HG03066 (cell line): ENCODE results near the gene CALY.

ENCODE experiments used
- ATAC-seq: cut with Tn5 transposase; IDR thresholded peaks from one replicate; pipeline ENCODE4 v1.9.1; 2021; ENCODE audit warnings: low read depth; ENCODE audit not compliant: unreplicated experiment

CALY gene

DNA sequence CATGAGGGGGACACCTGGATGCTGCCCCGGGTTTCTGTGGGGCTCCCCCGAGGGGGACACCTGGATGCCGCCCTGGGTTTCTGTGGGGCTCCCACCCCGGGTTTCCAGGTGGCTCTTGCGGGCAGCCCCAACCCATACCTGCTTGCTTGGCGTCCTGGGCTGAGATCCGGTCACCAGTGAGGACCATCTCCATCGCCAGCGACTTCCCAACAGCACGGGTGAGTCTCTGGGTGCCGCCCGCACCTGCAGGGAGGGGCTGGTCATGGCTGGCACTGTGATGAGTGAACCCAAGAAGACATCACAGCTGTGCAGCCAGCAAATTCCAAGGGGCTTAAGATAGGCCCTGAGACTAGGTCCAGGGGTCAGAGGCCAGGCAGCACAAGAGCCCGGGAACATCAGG lies 30.1 kb upstream of the CALY start:
- ATAC-seq, result no peak

DNA sequence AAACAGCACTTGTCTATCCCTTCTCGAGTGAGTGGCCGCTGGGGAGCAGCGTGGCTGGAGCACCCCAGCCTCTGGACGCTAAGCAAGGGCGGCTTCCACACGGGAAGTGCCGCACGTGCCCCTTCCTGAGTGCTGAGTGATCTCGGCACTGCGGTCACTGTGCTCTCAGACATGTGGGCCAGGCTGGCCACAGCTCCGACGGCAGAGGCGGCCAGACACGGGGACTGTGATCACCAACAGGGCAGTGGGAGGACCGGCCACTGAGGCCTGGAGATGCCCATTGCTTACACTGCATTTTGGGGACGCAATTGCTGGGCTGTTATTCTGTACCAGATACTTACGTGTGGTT lies 29.4 kb upstream of the CALY start:
- no peak for ATAC-seq

DNA sequence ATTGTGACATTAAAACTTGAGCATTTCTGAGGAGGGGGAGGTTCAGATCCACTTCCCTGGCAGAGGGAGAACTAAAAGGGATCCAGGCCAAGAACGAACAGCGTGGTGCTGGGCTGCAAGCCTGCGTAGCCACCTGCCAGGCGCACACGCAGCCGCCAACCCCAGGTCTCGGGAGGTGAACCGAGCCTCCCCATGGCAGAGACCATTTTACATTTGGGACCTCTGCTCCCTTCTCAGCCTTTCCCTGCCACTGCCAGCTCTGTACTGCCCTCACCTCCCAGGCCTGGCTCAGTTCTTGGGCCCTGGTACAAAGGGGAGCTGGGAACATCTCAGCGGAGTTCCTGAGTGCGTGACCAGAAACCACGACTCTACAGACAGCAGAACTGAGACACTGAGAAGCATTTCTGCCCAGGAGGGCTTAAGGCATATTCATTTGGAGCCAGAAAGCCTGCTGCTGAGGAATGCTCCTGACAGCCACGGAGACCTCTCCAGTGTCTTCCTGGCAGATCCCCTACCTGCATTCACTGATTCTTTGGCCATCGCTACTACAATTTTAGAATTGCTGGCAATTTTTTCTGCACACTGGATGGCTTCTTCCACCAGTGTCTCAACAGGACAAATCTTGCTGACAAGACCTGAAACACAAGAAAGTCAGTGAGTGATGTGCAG lies 28.9 kb upstream of the CALY start:
- ATAC-seq, result no peak

DNA sequence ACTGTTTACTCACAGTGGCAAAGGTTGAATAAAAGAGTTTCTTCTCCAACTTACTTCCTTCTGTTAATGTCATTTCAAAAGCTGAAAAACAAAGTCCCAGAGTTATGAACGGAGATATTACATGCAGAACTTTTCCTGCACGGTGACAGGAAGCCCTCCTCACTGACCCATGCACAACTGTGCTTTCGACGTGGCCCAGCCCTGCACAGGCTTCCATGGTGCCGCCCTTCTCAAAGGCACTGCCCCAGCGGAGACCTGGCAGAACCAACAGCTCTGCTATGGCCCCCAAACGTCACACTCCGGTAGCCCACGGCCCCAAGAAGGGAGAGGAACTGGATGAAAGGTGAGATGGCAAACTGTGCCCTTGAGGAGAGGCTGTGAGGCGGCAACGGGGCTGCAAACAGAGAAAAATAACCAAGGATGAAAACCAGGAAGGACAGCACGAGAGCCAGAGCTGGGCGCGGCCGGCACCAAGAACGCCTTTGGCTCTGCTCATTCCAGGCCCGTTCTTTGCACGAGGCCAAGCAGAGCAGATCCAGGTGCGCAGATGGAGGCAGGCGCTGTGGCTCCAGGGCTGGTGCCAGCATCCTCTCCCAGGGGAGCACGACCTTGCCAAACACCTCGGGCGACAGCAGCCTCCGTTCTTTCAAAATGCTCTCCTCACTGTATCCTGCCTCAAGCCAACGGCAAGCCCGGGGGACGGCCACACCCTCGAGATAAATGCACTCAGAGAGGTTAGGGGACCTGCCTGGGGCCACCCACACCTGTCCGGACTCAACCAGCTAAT lies 28.1 kb upstream of the CALY start:
- ATAC-seq, result no peak

DNA sequence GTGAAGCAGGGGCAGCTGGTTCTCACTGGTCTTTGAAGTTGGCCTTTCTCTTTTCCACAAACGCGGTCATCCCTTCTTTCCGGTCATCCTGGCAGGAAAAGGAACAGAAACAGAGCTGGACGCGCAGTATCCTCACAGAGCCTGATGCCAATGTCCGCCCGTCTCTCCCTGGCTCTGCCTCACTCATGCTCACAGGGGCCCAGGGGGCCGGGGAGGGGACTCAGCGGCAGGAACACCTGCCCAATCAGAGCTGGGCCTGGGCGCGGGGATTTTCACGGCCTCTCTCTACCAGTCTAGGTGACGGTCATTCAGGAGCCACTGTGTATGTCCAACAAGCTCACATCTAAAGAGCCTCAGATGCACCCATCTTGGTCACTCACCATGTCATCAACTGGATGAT lies 26.1 kb upstream of the CALY start:
- no peak for ATAC-seq

DNA sequence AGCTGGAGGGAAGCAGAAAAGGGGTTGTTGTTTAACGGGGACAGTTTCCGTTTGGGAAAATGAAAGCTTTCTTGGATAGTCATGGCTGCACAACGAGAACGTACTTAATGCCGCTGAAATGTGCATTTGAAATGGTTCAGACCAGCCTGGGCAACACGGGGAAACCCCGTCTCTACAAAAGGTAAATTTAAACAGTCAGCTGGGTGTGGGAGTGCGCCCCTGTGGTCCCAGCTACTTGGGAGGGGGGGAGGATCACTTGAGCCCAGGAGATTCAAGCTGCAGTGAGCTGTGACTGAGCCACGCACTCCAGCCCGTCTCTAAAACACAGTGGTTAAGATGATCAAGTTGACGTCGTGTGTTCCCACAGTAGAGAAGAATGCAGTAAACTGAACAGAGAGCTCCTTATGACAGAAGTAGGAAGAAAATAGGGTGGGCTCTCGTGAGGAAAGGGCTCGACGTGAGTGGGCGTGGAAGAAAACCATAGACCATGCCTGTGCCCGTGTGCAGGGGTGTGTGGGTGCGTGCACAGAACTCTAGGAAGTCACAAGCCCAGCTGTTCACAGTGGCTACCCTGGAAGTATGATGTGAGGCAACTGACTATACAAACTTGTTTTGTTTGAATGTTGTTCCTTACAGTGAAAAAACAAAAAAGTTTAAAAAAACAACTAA lies 25.2 kb upstream of the CALY start:
- no peak for ATAC-seq

DNA sequence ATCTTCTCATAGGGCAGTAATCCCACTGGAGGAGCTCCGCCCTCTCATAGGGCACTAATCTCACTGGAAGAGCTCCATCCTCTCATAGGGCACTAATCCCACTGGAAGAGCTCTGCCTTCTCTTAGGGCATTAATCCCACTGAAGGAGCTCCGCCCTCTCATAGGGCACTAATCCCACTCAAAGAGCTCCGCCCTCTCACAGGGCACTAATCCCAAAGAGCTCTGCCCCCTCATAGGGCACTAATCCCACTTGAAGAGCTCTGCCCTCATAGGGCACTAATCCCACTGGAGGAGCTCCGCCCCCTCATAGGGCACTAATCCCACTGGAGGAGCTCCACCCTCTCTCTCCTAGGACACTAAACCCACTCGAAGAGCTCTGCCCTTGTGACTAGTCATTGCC lies 24.5 kb upstream of the CALY start:
- no peak for ATAC-seq

DNA sequence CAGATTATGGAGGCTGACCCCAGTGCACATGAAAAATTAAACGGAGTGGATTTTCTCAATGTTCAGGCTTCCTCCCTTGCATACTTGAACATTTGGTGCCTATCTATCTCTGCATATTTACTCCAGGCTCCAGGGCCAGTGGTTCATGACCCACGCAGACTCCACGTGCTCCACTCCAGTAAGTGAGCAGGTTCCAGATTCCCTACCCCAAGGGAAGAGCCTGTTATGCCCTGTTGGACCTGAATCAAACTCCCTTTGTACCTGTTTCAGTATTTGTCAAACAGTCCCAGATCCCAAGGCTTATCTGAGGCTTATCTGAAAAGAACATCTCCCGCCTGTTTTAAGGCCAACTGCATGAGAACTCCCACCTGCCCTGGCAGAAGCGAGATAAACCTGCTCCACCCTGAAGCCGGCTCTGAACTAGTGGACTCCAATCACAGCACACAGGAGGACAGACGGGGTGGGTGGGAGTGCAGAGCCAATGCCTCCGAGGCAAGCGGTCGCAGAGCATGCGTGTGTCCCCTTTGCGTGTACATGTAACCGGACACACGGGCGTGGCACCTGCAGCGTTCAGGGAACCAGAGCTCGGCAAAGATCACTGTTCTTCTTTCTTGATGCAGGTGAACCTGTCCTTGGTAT lies 23.4 kb upstream of the CALY start:
- no peak for ATAC-seq

DNA sequence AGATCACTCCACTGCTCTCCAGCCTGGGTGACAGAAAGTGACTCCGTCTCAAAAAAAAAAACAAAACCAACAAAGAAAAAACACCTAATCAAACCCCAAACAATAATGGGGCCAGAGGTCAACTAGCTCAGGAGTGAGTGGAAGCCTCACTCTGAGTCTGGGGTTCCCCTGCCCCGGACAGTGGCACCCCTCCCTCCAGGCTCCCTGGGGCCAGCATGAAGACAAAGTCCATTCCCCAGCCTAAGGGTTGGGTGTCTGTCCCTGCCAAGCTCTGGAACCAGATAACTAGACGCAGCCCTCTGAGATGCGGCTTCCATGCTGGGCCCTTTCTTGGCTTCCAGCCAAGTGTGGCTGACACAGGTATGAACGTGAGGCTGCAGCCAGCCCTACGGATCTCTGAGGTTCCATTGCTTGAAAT lies 22.9 kb upstream of the CALY start:
- no peak for ATAC-seq

DNA sequence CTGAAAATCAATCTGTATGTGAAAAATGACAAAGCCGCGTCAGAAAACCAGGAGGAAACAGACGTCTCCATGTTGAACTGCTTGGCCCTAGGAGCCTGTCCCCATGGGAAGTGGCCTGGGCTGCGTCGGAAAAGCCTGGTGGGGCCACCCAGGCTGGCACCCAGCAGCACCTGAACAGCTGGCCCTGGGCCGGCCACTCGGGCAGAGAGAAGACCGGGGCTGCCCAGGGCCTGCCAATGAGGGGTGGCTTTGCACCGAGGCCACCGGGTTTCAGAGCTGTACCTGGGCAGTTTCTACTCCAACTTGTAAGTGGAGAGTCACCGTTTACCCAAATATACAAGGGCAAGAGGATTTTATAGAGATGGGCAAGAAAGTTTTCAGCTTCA lies 22.2 kb upstream of the CALY start:
- ATAC-seq, result no peak

DNA sequence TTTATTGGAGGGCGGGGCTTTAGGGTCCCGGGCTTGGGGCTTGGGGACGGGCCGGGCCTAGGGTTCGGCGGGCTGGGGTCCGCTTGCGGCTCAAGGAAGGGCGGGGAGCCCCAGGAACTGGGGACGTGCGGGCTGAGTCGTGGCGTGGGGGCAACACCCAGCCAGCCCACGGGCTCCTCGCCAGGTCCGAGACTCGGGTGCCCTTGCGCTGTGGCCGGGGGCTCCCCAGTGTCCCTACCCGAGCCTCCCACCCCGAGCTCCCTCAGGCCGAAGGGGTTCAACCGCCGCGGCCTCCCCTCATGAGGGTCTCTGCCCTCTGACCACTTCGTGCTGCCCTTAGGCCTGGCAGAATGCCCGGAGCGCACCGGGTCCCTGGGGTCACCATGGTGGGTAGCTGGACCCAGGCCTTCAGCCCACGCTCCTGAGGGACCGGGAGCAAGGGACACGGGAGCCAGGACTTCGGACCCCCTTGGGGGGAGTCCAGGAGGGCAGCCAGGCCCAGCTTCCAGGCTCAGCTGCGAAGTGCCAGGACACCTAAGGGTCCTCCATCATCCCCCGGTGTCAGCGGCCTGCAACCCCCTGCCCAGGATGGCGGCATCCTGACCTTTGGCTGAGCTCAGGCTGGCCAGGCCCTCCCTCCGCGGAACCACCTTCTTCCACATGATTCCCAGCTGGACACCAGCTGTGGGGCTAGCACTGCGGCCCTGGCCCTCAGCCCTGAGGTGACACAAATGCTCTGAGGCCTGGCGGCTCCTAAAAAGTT lies 21.6 kb upstream of the CALY start:
- no peak for ATAC-seq

DNA sequence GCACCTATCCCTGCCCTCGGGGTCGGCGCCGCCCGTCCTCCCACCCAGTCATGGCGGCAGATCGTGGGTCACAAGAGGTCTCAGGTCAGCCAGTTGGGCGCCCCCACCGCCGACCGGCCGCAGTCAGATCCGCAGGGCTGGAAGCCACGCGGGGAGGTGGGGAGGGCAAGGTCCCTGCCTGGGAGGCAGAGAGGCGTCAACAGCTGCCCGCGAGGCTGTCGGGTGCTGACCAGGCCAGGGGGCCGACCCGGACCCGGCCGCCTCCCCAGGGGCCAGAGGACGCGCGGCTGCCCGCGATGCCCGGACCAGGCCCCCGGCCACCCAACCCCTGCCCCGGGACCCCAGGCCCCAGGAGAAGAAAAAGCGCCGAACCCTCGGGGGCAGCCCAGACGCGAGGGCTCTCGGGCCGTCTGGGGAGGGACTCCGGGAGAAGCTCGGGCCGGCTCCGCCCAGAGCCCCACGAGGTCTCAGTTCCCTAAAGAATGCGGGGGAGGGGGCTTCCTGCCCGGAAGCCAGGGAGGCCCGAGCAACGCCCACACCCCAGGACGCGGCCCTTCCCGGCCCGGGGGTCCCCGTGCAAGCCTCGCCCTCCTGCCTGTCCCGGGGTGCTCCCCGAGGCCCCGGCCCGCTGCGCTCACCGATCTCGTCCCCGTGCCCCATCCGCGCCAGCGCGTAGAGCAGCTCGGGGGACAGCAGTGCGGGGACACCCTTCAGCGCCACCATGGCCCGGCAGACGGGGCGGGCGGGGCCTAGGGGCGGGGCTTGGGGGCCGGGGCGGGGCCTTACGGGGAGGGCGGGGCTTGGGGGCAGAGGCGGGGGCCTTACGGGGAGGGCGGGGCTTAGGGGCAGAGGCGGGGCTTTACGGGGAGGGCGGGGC lies 20.8 kb upstream of the CALY start, which contains the start of gene FUOM:
FUOM (minus strand) TSS at position 735 of the 877 bp plus-strand sequence; CDS start at position 723, 12 bp downstream.
- ATAC-seq, result peak; percentile 70

DNA sequence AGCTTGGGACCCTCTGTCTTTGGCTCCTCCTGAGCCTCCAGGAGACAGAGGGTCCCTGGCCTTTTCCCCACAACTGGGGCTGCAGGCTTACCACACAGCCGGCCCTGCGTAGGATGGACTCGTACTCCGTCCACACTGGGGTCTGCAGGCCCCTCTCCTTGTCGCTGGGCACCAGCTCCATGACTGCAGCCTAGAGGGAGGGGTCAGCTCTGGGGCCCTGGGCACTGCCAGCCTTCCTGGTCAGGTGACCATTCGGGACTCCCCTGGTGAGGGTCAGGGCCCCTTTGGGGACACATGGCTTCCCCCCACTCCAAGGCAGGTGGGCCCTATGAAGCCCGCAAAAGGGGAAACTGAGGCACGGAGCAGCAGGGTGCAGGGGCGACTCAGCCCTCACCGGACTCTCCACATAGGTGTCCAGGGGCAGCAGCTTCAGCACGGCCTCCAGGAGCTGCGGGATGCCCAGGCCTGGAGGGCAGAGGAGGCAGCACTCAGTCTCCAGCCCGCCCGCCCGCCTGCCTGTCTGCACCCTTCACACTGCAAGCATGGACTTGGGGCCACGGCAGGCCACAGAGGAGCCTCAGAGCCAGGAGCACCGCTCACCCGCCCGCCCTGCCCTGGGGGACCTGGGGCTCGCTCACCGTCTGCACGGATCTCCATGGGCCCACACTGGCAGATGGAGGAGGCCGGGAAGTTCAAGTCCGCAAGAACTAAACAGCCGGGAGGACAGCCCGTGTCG lies 20.0 kb upstream of the CALY start:
- no peak for ATAC-seq

DNA sequence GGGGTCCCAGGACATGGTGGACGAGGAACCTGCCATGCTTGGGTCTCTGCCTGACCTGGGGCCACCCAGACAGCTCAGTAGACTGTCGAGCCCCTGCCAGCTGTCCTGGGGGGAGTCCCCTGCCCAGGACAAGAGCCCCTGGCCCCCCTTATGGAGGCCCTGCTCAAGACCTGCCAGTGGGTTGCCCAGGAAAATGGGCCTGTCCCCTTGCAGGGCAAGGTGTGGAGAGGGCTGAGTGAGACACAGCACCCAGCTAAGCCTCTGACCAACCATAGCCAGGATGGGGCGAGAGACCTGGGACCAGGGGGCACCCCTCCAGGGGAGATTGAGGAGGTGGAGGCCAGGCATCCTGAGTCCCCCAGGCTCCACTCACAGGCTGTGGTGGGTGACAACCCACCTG lies 19.3 kb upstream of the CALY start:
- no peak for ATAC-seq

DNA sequence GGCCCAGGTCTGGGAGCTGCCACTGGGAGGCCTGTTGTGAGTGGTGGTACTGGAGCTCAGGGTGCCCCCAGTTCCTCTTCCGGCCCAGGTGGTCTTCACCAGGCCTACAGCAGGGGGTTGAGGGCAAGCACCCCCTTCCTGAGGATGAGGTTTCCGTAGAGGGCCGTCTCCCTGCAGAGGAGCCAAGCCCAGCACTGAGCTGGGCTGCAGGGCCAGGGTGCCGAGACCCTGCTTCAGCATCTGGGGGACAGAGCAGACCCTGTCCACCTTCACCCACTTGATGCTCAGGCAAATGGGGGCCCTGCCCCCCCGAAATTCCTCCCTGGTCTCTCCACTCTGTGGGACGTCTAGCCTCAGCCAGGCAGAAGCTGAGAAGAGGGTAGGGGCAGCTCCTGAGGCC lies 18.6 kb upstream of the CALY start:
- ATAC-seq, result no peak

DNA sequence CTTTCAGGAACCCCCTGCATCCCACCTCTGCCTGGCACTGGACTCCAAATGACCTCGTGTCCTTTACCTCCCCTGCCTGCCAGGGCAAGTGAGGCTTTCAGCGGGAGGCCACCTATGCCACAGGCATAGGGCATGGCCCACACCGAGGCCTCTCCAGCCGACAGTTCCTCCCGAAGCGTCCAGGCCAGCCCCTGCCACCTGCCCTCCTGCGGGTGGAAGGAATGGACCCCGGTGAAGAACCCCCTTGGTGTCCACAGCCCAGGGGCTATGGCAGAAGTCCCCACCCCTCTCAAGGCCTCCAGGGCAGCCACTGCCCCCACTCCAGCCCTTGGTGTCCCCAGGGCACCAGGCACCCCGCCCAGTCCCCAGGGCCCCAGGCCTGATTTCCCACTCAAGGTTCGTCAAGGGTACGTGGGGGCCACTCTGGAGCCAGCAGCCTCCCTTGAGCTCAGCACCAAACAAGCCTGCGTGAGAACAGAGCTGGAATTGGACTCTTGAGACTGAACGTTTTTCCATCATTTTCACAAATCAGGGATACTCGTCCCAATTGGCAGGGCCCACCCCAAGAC lies 18.1 kb upstream of the CALY start:
- ATAC-seq, result no peak

DNA sequence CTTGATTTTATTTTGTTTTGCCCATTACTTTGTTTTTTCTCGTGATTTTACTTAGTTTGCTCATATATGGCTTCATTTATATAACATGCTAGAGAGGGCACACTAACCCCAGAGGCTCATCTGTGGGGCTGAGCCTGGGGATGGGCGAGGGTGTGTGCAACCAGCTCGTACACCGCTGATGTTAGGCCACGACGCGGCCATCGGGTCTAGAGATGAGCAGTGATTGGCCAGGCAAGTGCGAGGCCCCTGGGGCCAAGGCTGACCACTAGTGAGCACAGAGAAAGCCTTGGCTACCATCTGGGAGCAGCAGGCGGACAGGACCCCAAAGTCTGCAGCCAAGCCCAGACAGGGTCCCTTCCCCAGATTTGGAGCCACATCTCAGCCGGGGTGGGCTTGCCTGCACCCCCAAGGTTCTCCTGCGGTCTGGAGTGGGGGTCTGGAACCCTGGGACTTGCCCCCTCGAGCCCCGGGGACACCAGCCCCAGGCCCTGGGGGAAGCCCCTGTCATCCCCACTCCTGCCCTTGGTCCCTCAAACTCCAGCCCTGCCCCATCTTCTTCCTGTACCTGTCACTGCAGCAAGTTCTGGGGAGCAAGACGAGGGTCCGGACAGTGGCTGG lies 17.4 kb upstream of the CALY start:
- ATAC-seq, result no peak
